Stimulated activated CD4-positive, alpha-beta T cell treated with anti-CD3 and anti-CD28 coated beads, Interleukin-4, amount 100 ng/mL, for 24 hours (primary cell): ENCODE results near the gene DUSP1.

Source experiments
- DNase-seq: peaks from one replicate; pipeline ENCODE4 v3.0.0-alpha.2; 2020

Gene DUSP1

GRCh38 chr5:172760136-172760535, 10.9 kb downstream of the DUSP1 start:
- no peak for DNase-seq

GRCh38 chr5:172758834-172759149, 12.2 kb downstream of the DUSP1 start:
- no peak for DNase-seq

GRCh38 chr5:172758077-172758833, 12.7 kb downstream of the DUSP1 start:
- DNase-seq: no peak

GRCh38 chr5:172757394-172758010, 13.5 kb downstream of the DUSP1 start:
- no peak for DNase-seq

GRCh38 chr5:172756764-172757393, 14.1 kb downstream of the DUSP1 start:
- DNase-seq: no peak

- no peak for DNase-seq
Observed at GRCh38 chr5:172754596-172755356, 16.2 kb downstream of the DUSP1 start.

- DNase-seq: no peak
Observed at GRCh38 chr5:172753101-172753500, 17.9 kb downstream of the DUSP1 start.

- DNase-seq: no peak
Observed at GRCh38 chr5:172751761-172752510, 19.1 kb downstream of the DUSP1 start.

GRCh38 chr5:172749881-172750633, 20.9 kb downstream of the DUSP1 start:
- DNase-seq: no peak

GRCh38 chr5:172749076-172749475, 21.9 kb downstream of the DUSP1 start:
- no peak for DNase-seq

GRCh38 chr5:172748341-172748843, 22.6 kb downstream of the DUSP1 start:
- DNase-seq: no peak

- DNase-seq: no peak
Observed at GRCh38 chr5:172747471-172747870, 23.5 kb downstream of the DUSP1 start.

GRCh38 chr5:172746725-172747124, 24.3 kb downstream of the DUSP1 start:
- no peak for DNase-seq

- no peak for DNase-seq
Observed at GRCh38 chr5:172745838-172746237, 25.2 kb downstream of the DUSP1 start.

GRCh38 chr5:172745406-172745805, 25.6 kb downstream of the DUSP1 start:
- DNase-seq: no peak

GRCh38 chr5:172744123-172745104, 26.6 kb downstream of the DUSP1 start:
- DNase-seq: no peak

GRCh38 chr5:172743112-172743959, 27.7 kb downstream of the DUSP1 start:
- no peak for DNase-seq

- no peak for DNase-seq
Observed at GRCh38 chr5:172741206-172741582, 29.8 kb downstream of the DUSP1 start.

GRCh38 chr5:172740428-172741205, 30.4 kb downstream of the DUSP1 start:
- no peak for DNase-seq
